NCI-H526 treated with DMSO at 0.1 percent for 48 hours (cell line): ENCODE data around the gene CA5A.

ENCODE experiments used
- DNase-seq: peaks from one replicate; lab custom pipeline; 2025; lab: John Stamatoyannopoulos, UW

CA5A gene

GRCh38 chr16:87963400-87963799 lies 27.1 kb upstream of the CA5A start:
- DNase-seq, result no peak

GRCh38 chr16:87961623-87962022 lies 25.3 kb upstream of the CA5A start:
- DNase-seq, result no peak

- no peak for DNase-seq
Measured at GRCh38 chr16:87960852-87961251, 24.5 kb upstream of the CA5A start.

- no peak for DNase-seq
Measured at GRCh38 chr16:87960296-87960695, 24.0 kb upstream of the CA5A start.

GRCh38 chr16:87959391-87959990 lies 23.2 kb upstream of the CA5A start:
- DNase-seq, result no peak

GRCh38 chr16:87958632-87959031 lies 22.3 kb upstream of the CA5A start:
- DNase-seq, result no peak

GRCh38 chr16:87957296-87958094 lies 21.2 kb upstream of the CA5A start:
- DNase-seq, result no peak

GRCh38 chr16:87956365-87957231 lies 20.3 kb upstream of the CA5A start:
- DNase-seq, result no peak

GRCh38 chr16:87956098-87956364 lies 19.7 kb upstream of the CA5A start:
- DNase-seq, result no peak

GRCh38 chr16:87955302-87956097 lies 19.2 kb upstream of the CA5A start:
- DNase-seq, result no peak

GRCh38 chr16:87954826-87955225 lies 18.5 kb upstream of the CA5A start:
- no peak for DNase-seq

GRCh38 chr16:87954361-87954760 lies 18.0 kb upstream of the CA5A start:
- no peak for DNase-seq

GRCh38 chr16:87953308-87954215 lies 17.2 kb upstream of the CA5A start:
- no peak for DNase-seq

GRCh38 chr16:87952751-87953150 lies 16.4 kb upstream of the CA5A start:
- DNase-seq, result no peak

GRCh38 chr16:87951552-87952538 lies 15.5 kb upstream of the CA5A start:
- DNase-seq, result no peak

GRCh38 chr16:87950765-87951551 lies 14.6 kb upstream of the CA5A start, which contains the start of gene BANP:
BANP (plus strand) TSS chr16:87951434; CDS start chr16:87975116, 23,682 bp downstream.
- peak; percentile 89 for DNase-seq

GRCh38 chr16:87949071-87949744 lies 12.9 kb upstream of the CA5A start:
- DNase-seq, result no peak

- no peak for DNase-seq
Measured at GRCh38 chr16:87948735-87949070, 12.4 kb upstream of the CA5A start.
